SH-SY5Y (cell line): Measurements from ENCODE around the gene KNOP1.

Experiments used
- GATA2 ChIP-seq: IDR thresholded peaks from 2 replicates; pipeline ENCODE4 v1.6.1; 2011; ENCODE audit warnings: mild to moderate bottlenecking, low read depth, low read length
- GATA3 ChIP-seq: IDR thresholded peaks from 2 replicates; pipeline ENCODE4 v1.6.1; 2011; ENCODE audit warnings: low read depth, mild to moderate bottlenecking, low read length, moderate library complexity

- TF ChIP-seq GATA2 (no peak), GATA3 (no peak)
These were observed 19.4 kb upstream of the KNOP1 start for GRCh38 chr16:19737306-19738038.
